ENCODE results near the gene MBD6. TPM values are rescaled to one million over a fixed set of nuclear protein-coding genes. Genes with fewer than 3 reads are reported as not detected.

The MBD6 gene
- total and polyA plus RNA-seq, 2 of the 13 experiments (the other 11 are each of a cell fraction or from before 2014, with no cell fraction given), result 4.1 to 5.9 TPM

DNA sequence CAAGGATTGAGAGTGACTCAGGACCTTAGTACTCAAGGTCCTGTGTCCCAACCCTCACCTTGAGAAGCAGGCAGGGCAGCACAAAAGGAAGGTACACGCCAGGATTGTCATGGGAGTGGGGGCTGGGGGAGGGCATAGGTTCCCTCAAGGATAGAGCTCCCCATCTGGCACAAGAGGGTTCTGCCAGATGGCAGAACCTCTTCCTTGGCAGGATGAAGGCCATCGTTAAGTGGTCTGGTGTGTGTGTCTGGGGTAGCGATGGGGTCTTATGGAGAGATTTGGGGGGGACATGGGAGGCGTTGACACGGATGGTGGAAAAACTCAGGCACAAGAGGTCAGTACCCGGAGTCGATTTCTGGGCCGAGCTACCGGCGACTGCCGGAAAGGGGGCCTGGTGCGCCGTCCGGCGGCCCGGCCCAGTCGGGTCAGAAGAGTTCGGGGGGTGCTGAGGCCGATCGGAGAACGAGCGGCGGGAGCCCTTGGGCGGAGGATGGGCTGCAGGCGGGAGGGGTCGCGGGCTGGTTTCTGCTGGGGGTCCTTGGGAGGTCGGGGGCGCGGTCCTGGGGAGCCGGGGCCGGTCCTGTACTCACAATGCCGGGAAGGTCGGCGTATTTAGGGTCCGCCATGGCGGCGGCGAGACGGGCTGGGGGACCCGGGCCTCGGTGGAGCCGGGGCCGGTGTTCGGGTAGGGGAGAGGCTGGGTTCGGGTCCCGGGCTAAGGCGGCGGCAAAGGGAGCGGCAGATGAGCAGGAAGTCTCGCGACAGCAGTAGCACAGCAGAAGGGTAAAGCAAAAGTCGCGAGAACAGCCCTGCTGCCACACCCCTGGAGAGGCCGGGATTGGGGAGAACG is 24.0 kb downstream of the MBD6 start, which contains the start of gene DCTN2 (continued):
- TF ChIP-seq DPF2 (CRISPR knock-in tag; IDR thresholded peaks at IDR 0.05; ENCODE audit: borderline replicate concordance, low read depth) (no peak), ZBTB7A (CRISPR knock-in tag; IDR thresholded peaks at IDR 0.05) (no peak), ZFP36L2 (CRISPR knock-in tag; IDR thresholded peaks at IDR 0.05) (no peak), NBN (conservative IDR thresholded peaks at IDR 0.05) (no peak), ZNF768 (CRISPR knock-in tag; IDR thresholded peaks at IDR 0.05) (no peak), CEBPB (IDR thresholded peaks at IDR 0.05; ENCODE audit: borderline replicate concordance, low read depth, low read length) (0 out of 2 replicates have a peak, but pooled peaks have one; percentile 24), ZNF367 (CRISPR knock-in tag; IDR thresholded peaks at IDR 0.05; ENCODE audit: borderline replicate concordance) (no peak), ZNF589 (CRISPR knock-in tag; conservative IDR thresholded peaks at IDR 0.05) (no peak), PAXIP1 (CRISPR knock-in tag; conservative IDR thresholded peaks at IDR 0.05) (peak; percentile 27; the same call in 1 of the 2 replicates), ZNF709 (CRISPR knock-in tag; IDR thresholded peaks at IDR 0.05) (0 out of 2 replicates have a peak, but pooled peaks have one; percentile 35), ZNF746 (CRISPR knock-in tag; IDR thresholded peaks at IDR 0.05) (no peak), TRIM24 (CRISPR knock-in tag; IDR thresholded peaks at IDR 0.05) (no peak), MAFF (IDR thresholded peaks at IDR 0.05; ENCODE audit: low read depth, low read length) (no peak), MAFK (conservative IDR thresholded peaks at IDR 0.05 in 1 of 2, IDR thresholded peaks at IDR 0.05 in 1 of 2; ENCODE audit: low read length in 2 of 2) (no peak), CREB1 (IDR thresholded peaks at IDR 0.05) (no peak), CREB1 (CRISPR knock-in tag; IDR thresholded peaks at IDR 0.05) (no peak), NFYC (CRISPR knock-in tag; IDR thresholded peaks at IDR 0.05) (peak; percentile 64; the same call in 1 of the 2 replicates), KMT2A (CRISPR knock-in tag; IDR thresholded peaks at IDR 0.05) (peak; percentile 50; the same call in 1 of the 2 replicates), YEATS4 (CRISPR knock-in tag; IDR thresholded peaks at IDR 0.05; ENCODE audit: borderline replicate concordance) (no peak), ETV6 (CRISPR knock-in tag; conservative IDR thresholded peaks at IDR 0.05) (no peak), AGO2 (optimal IDR thresholded peaks at IDR 0.05; ENCODE audit: low read depth, low read length) (peak; percentile 72)
- TF ChIP-seq, protein P1, sequence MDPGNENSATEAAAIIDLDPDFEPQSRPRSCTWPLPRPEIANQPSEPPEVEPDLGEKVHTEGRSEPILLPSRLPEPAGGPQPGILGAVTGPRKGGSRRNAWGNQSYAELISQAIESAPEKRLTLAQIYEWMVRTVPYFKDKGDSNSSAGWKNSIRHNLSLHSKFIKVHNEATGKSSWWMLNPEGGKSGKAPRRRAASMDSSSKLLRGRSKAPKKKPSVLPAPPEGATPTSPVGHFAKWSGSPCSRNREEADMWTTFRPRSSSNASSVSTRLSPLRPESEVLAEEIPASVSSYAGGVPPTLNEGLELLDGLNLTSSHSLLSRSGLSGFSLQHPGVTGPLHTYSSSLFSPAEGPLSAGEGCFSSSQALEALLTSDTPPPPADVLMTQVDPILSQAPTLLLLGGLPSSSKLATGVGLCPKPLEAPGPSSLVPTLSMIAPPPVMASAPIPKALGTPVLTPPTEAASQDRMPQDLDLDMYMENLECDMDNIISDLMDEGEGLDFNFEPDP (CRISPR knock-in tag; conservative IDR thresholded peaks at IDR 0.05), result no peak
- TF ChIP-seq, protein P2, sequence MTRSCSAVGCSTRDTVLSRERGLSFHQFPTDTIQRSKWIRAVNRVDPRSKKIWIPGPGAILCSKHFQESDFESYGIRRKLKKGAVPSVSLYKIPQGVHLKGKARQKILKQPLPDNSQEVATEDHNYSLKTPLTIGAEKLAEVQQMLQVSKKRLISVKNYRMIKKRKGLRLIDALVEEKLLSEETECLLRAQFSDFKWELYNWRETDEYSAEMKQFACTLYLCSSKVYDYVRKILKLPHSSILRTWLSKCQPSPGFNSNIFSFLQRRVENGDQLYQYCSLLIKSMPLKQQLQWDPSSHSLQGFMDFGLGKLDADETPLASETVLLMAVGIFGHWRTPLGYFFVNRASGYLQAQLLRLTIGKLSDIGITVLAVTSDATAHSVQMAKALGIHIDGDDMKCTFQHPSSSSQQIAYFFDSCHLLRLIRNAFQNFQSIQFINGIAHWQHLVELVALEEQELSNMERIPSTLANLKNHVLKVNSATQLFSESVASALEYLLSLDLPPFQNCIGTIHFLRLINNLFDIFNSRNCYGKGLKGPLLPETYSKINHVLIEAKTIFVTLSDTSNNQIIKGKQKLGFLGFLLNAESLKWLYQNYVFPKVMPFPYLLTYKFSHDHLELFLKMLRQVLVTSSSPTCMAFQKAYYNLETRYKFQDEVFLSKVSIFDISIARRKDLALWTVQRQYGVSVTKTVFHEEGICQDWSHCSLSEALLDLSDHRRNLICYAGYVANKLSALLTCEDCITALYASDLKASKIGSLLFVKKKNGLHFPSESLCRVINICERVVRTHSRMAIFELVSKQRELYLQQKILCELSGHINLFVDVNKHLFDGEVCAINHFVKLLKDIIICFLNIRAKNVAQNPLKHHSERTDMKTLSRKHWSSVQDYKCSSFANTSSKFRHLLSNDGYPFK (CRISPR knock-in tag; IDR thresholded peaks at IDR 0.05; ENCODE audit: borderline replicate concordance), result no peak

Data from HepG2 (cell line).